ENCODE data around the gene FMN2.

Gene FMN2

GRCh38 chr1:240503036-240503435, 411.4 kb downstream of the FMN2 start:
- H3K4me2 ChIP-seq (ENCODE audit: low read length) = no peak overlapping the region
- H3K27ac ChIP-seq = no peak overlapping the region
- TF ChIP-seq, protein P1, sequence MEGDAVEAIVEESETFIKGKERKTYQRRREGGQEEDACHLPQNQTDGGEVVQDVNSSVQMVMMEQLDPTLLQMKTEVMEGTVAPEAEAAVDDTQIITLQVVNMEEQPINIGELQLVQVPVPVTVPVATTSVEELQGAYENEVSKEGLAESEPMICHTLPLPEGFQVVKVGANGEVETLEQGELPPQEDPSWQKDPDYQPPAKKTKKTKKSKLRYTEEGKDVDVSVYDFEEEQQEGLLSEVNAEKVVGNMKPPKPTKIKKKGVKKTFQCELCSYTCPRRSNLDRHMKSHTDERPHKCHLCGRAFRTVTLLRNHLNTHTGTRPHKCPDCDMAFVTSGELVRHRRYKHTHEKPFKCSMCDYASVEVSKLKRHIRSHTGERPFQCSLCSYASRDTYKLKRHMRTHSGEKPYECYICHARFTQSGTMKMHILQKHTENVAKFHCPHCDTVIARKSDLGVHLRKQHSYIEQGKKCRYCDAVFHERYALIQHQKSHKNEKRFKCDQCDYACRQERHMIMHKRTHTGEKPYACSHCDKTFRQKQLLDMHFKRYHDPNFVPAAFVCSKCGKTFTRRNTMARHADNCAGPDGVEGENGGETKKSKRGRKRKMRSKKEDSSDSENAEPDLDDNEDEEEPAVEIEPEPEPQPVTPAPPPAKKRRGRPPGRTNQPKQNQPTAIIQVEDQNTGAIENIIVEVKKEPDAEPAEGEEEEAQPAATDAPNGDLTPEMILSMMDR (IDR thresholded peaks at IDR 0.05) = no peak
- no peaks in the 10 kb centered on the region for H3K9me3 ChIP-seq (ENCODE audit: control insufficient read depth, low read length)
- H3K79me2 ChIP-seq = no peaks in the 10 kb centered on the region
- no peaks in the 10 kb centered on the region for H3K36me3 ChIP-seq (ENCODE audit: control insufficient read depth, insufficient read depth, low read length)
- no peaks in the 10 kb centered on the region for H3K27me3 ChIP-seq (ENCODE audit: control insufficient read depth, insufficient read depth, low read length)
- no peak overlapping the region for H3K4me3 ChIP-seq (ENCODE audit: low read depth, low read length)
- H2AFZ ChIP-seq = no peak overlapping the region
- no peak overlapping the region for H3K9ac ChIP-seq
- H3K4me1 ChIP-seq = no peaks in the 10 kb centered on the region

DNA sequence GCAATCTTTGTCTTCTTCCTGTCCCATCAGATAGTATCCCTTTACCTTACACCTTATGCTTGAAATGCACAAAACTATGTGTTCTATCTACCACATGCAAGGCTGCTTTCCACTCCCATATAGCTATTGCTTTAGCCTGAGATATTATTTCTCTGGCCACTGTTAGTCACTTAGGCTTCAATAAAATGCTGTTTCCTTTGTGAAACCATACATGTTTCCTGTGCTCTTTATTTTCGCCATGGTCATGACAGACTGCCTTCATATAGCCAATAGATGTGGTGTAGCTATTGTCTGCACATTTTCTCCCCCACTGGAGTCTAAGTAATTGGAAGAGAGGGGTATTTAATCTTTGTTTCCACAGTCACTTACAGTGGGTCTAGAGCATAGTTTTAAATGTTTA, 411.9 kb downstream of the FMN2 start:
- Histone ChIP-seq H3K4me1 (no peaks in the 10 kb centered on the region), H3K9ac (no peak overlapping the region), H3K79me2 (no peaks in the 10 kb centered on the region), H3K4me3 (ENCODE audit: low read depth, low read length) (no peak overlapping the region), H3K27me3 (ENCODE audit: control insufficient read depth, insufficient read depth, low read length) (no peaks in the 10 kb centered on the region), H3K4me2 (ENCODE audit: low read length) (no peak overlapping the region), H3K9me3 (ENCODE audit: control insufficient read depth, low read length) (no peaks in the 10 kb centered on the region), H3K36me3 (ENCODE audit: control insufficient read depth, insufficient read depth, low read length) (no peaks in the 10 kb centered on the region), H2AFZ (no peak overlapping the region), H3K27ac (no peak overlapping the region)
- TF ChIP-seq, protein P1 (IDR thresholded peaks at IDR 0.05) = no peak

DNA sequence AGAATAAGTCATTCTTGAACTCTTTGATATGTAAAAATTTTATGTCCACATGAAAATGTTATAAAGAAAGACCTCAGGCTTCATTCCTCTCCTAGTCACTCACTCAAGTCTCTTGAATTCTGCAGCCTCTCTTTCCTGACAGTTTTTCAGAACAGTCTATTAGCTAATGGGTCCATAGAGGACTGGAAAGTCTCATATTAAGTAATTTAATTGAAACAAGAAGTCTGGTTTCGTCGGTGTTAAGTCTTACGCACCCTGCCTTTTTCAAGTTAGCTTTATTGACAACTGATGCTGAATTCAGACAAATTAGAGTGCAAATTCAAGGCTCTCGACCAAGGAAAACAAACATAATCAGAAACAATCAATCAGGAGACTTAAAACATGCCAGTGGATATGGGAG, 414.5 kb downstream of the FMN2 start:
- Histone ChIP-seq H3K4me1 (no peaks in the 10 kb centered on the region), H3K27ac (no peak overlapping the region), H3K4me3 (ENCODE audit: low read depth, low read length) (no peak overlapping the region), H3K4me2 (ENCODE audit: low read length) (no peak overlapping the region), H3K9me3 (ENCODE audit: control insufficient read depth, low read length) (no peaks in the 10 kb centered on the region), H3K27me3 (ENCODE audit: control insufficient read depth, insufficient read depth, low read length) (no peaks in the 10 kb centered on the region), H3K9ac (no peak overlapping the region), H2AFZ (no peak overlapping the region), H3K79me2 (no peaks in the 10 kb centered on the region), H3K36me3 (ENCODE audit: control insufficient read depth, insufficient read depth, low read length) (no peaks in the 10 kb centered on the region)
- TF ChIP-seq, protein P1 (IDR thresholded peaks at IDR 0.05) = no peak

GRCh38 chr1:240508201-240508600, 416.5 kb downstream of the FMN2 start:
- Histone ChIP-seq H3K4me2 (ENCODE audit: low read length) (no peak overlapping the region), H3K27ac (no peak overlapping the region), H3K9me3 (ENCODE audit: control insufficient read depth, low read length) (no peaks in the 10 kb centered on the region), H3K27me3 (ENCODE audit: control insufficient read depth, insufficient read depth, low read length) (no peaks in the 10 kb centered on the region), H3K79me2 (no peaks in the 10 kb centered on the region), H3K36me3 (ENCODE audit: control insufficient read depth, insufficient read depth, low read length) (no peaks in the 10 kb centered on the region), H3K9ac (no peak overlapping the region), H3K4me3 (ENCODE audit: low read depth, low read length) (no peak overlapping the region), H3K4me1 (no peaks in the 10 kb centered on the region), H2AFZ (no peak overlapping the region)
- TF ChIP-seq, protein P1 (IDR thresholded peaks at IDR 0.05) = no peak

- Histone ChIP-seq H3K9me3 (ENCODE audit: control insufficient read depth, low read length) (no peaks in the 10 kb centered on the region), H2AFZ (no peak overlapping the region), H3K27me3 (ENCODE audit: control insufficient read depth, insufficient read depth, low read length) (no peaks in the 10 kb centered on the region), H3K79me2 (no peaks in the 10 kb centered on the region), H3K4me1 (no peaks in the 10 kb centered on the region), H3K4me2 (ENCODE audit: low read length) (no peak overlapping the region), H3K36me3 (ENCODE audit: control insufficient read depth, insufficient read depth, low read length) (no peaks in the 10 kb centered on the region), H3K27ac (no peak overlapping the region), H3K4me3 (ENCODE audit: low read depth, low read length) (no peak overlapping the region), H3K9ac (no peak overlapping the region)
- TF ChIP-seq, protein P1 (IDR thresholded peaks at IDR 0.05) = no peak
These were observed 417.3 kb downstream of the FMN2 start for GRCh38 chr1:240508950-240509349.
